K562 (cell line): Measurements from ENCODE around the gene POLD3. TPM values are rescaled to one million over a fixed set of nuclear protein-coding genes. Genes with fewer than 3 reads are reported as not detected.

Experiments
- BHLHE40 ChIP-seq: IDR thresholded peaks from 2 replicates; pipeline ENCODE4 v1.6.1; 2011; ENCODE audit warnings: low read length, improper control_type of control experiment
- FUS ChIP-seq: fragments of 200-400 bp; formaldehyde crosslinking; optimal IDR thresholded peaks from 2 replicates; pipeline ENCODE3; 2017; ENCODE audit warnings: low read depth, low read length
- ILK ChIP-seq: fragments of 450-650 bp; IDR thresholded peaks from 2 replicates; pipeline ENCODE4 v1.6.1; 2016; ENCODE audit warnings: missing genetic modification characterization, low read depth, mild to moderate bottlenecking, missing compliant biosample characterization, moderate library complexity, borderline replicate concordance
- LCOR ChIP-seq: sonication (generic); formaldehyde crosslinking; IDR thresholded peaks from 2 replicates; pipeline ENCODE4 v1.8.0; 2022; ENCODE audit warnings: mild to moderate bottlenecking, missing genetic modification reagents
- MEF2A ChIP-seq: IDR thresholded peaks from 2 replicates; pipeline ENCODE4 v1.6.1; 2011; ENCODE audit warnings: low read depth, mild to moderate bottlenecking, low read length, moderate library complexity; ENCODE audit not compliant: control insufficient read depth
- MTA2 ChIP-seq: fragments of 450-650 bp; IDR thresholded peaks from 2 replicates; pipeline ENCODE4 v1.6.1; 2016; ENCODE audit warnings: low read depth
- VEZF1 ChIP-seq: fragments of 200-800 bp; sonication (Bioruptor generic); IDR thresholded peaks from 2 replicates; pipeline ENCODE4 v1.6.1; 2017; ENCODE audit warnings: missing genetic modification characterization, missing compliant biosample characterization
- ZBTB40 ChIP-seq, 2 experiments: fragments of 450-650 bp in 1 of 2; sonication (generic) in 1 of 2; formaldehyde crosslinking in 1 of 2; IDR thresholded peaks; 2 replicates each; pipeline versions ENCODE4 v1.7.1 to v1.9.0; 2016 to 2022; ENCODE audit warnings: inconsistent platforms in 1 of 2, mild to moderate bottlenecking in 1 of 2, missing genetic modification reagents in 1 of 2
- ZHX1 ChIP-seq: fragments of 150-350 bp; conservative IDR thresholded peaks from 2 replicates; pipeline ENCODE4 v1.6.1; 2014; ENCODE audit warnings: low read length
- ZNF277 ChIP-seq: fragments of 250-450 bp; sonication (Bioruptor Pico); IDR thresholded peaks from 2 replicates; pipeline ENCODE4 v1.8.0; 2022; ENCODE audit warnings: inconsistent platforms, mild to moderate bottlenecking, moderate library complexity, borderline replicate concordance
- ZNF431 ChIP-seq: sonication (generic); formaldehyde crosslinking; IDR thresholded peaks from 2 replicates; pipeline ENCODE4 v1.8.0; 2022; ENCODE audit warnings: mild to moderate bottlenecking, missing genetic modification reagents
- ZNF507 ChIP-seq: conservative IDR thresholded peaks from 2 replicates; pipeline ENCODE4 v1.6.1; 2017; ENCODE audit warnings: missing genetic modification characterization, missing compliant biosample characterization
- polyA plus RNA-seq, 8 experiments: library from polyadenylated mRNA; depleted of rRNA in 4 of 8; stranded (reverse) in 5 of 8; unstranded in 3 of 8; fragments of >200 nt; fragmentation: Nextera tagmentation in 2 of 8; fragmentation: Illumina TruSeq in 1 of 8; extraction: Ambion mirVana in 2 of 8; extraction: Trizol in 1 of 8; gene quantifications; 2 replicates each; pipeline versions ENCODE4 v1.2.1 to v1.2.3, GENCODE V29; 2011 to 2014; ENCODE audit warnings: inconsistent platforms in 1 of 8, missing spikeins in 1 of 8
- total RNA-seq, 7 experiments: library from RNA; depleted of rRNA in 6 of 7; stranded (reverse); fragments of >200 nt in 6 of 7; fragmentation: Illumina TruSeq in 2 of 7; extraction: Trizol in 2 of 7; gene quantifications; 2 replicates each; pipeline versions ENCODE4 v1.2.1 to v1.2.3, GENCODE V29; 2011 to 2021; ENCODE audit warnings: low replicate concordance in 1 of 7

Gene POLD3
- total and polyA plus RNA-seq, 9 of the 15 experiments (the other 6 are each of a cell fraction or from before 2014, with no cell fraction given): 10.6 to 40.1 (median 24.6) TPM

- no peak for TF ChIP-seq ZHX1
- TF ChIP-seq MEF2A: no peak
- no peak for TF ChIP-seq ZNF507 (tag)
- TF ChIP-seq BHLHE40: peak; percentile 59
- no peak for TF ChIP-seq ILK (tag)
- TF ChIP-seq MTA2: no peak
- TF ChIP-seq ZNF277 (CRISPR knock-in tag): no peak
- no peak for TF ChIP-seq LCOR (CRISPR knock-in tag)
- TF ChIP-seq ZBTB40 (IDR thresholded peaks at IDR 0.05): no peak
- no peak for TF ChIP-seq ZBTB40 (CRISPR knock-in tag; IDR thresholded peaks at IDR 0.05)
- no peak for TF ChIP-seq FUS
- TF ChIP-seq VEZF1 (CRISPR knock-in tag): peak; percentile 32; the same call in 1 of the 2 replicates
- TF ChIP-seq ZNF431 (CRISPR knock-in tag): no peak
These were observed 48.9 kb downstream of the POLD3 start (continued) for GRCh38 chr11:74641289-74641688.
